HepG2 (cell line): Measurements from ENCODE around the gene SEC14L1. TPM values are rescaled to one million over a fixed set of nuclear protein-coding genes. Genes with fewer than 3 reads are reported as not detected.

Experiments used
- CENPX ChIP-seq: sonication (generic); formaldehyde crosslinking; IDR thresholded peaks from 2 replicates; pipeline ENCODE4 v1.9.0; 2021; ENCODE audit warnings: mild to moderate bottlenecking, missing genetic modification reagents, moderate library complexity
- ELF4 ChIP-seq: sonication (generic); formaldehyde crosslinking; IDR thresholded peaks from 2 replicates; pipeline ENCODE4 v1.5.0; 2020; ENCODE audit warnings: missing genetic modification reagents, mild to moderate bottlenecking, moderate library complexity, borderline replicate concordance
- EP300 ChIP-seq, 3 experiments: sonication (generic) in 1 of 3; formaldehyde crosslinking in 1 of 3; IDR thresholded peaks; 2 replicates each; pipeline versions ENCODE4 v1.5.1 to v1.6.1; 2011 to 2020; ENCODE audit warnings: low read depth in 2 of 3, low read length in 2 of 3, borderline replicate concordance in 1 of 3, improper control_type of control experiment in 1 of 3, mild to moderate bottlenecking in 1 of 3, missing genetic modification reagents in 1 of 3, moderate library complexity in 1 of 3
- HDAC1 ChIP-seq: sonication (generic); formaldehyde crosslinking; IDR thresholded peaks from 2 replicates; pipeline ENCODE4 v1.5.1; 2020; ENCODE audit warnings: mild to moderate bottlenecking, missing genetic modification reagents
- HNRNPH1 ChIP-seq: fragments of 200-400 bp; formaldehyde crosslinking; optimal IDR thresholded peaks from 2 replicates; pipeline ENCODE3; 2017; ENCODE audit warnings: mild to moderate bottlenecking, low read depth, low read length
- HOMEZ ChIP-seq: IDR thresholded peaks from 2 replicates; pipeline ENCODE4 v1.6.1; 2016; ENCODE audit warnings: low read depth
- KDM2A ChIP-seq: sonication (generic); formaldehyde crosslinking; IDR thresholded peaks from 2 replicates; pipeline ENCODE4 v1.4.0; 2020; ENCODE audit warnings: low read depth, missing genetic modification reagents, borderline replicate concordance
- KLF16 ChIP-seq, 2 experiments: sonication (generic) in 1 of 2; formaldehyde crosslinking in 1 of 2; IDR thresholded peaks; 2 replicates each; pipeline versions ENCODE4 v1.6.1 to v1.8.0; 2016 to 2023; ENCODE audit warnings: missing genetic modification reagents in 2 of 2, missing compliant biosample characterization in 1 of 2
- MBD4 ChIP-seq: IDR thresholded peaks from 2 replicates; pipeline ENCODE4 v1.6.1; 2012; ENCODE audit warnings: low read length, inconsistent platforms, borderline replicate concordance
- MED8 ChIP-seq: sonication (generic); formaldehyde crosslinking; IDR thresholded peaks from 2 replicates; pipeline ENCODE4 v1.8.1; 2023; ENCODE audit warnings: mild to moderate bottlenecking, missing genetic modification reagents; ENCODE audit not compliant: insufficient replicate concordance
- NFATC3 ChIP-seq: sonication (generic); formaldehyde crosslinking; IDR thresholded peaks from 2 replicates; pipeline ENCODE4 v1.5.1; 2020; ENCODE audit warnings: mild to moderate bottlenecking, missing genetic modification reagents
- NFYC ChIP-seq: IDR thresholded peaks from 2 replicates; pipeline ENCODE4 v1.6.1; 2016; ENCODE audit warnings: missing genetic modification reagents, missing compliant biosample characterization
- NR0B2 ChIP-seq: sonication (generic); formaldehyde crosslinking; IDR thresholded peaks from 2 replicates; pipeline ENCODE4 v1.4.0; 2020; ENCODE audit warnings: mild to moderate bottlenecking, missing genetic modification reagents
- PAWR ChIP-seq: sonication (generic); formaldehyde crosslinking; IDR thresholded peaks from 2 replicates; pipeline ENCODE4 v1.4.0; 2020; ENCODE audit warnings: missing genetic modification reagents, mild to moderate bottlenecking, borderline replicate concordance
- SMC3 ChIP-seq: IDR thresholded peaks from 2 replicates; pipeline ENCODE4 v1.6.1; 2011; ENCODE audit warnings: low read length, improper control_type of control experiment
- SP4 ChIP-seq: sonication (generic); formaldehyde crosslinking; IDR thresholded peaks from 2 replicates; pipeline ENCODE4 v1.8.1; 2023; ENCODE audit warnings: mild to moderate bottlenecking, missing genetic modification reagents
- SRSF4 ChIP-seq: fragments of 200-400 bp; formaldehyde crosslinking; IDR thresholded peaks from one replicate; pipeline ENCODE4 v1.6.1; 2018; ENCODE audit warnings: mild to moderate bottlenecking, low read depth, low read length, moderate library complexity; ENCODE audit not compliant: poor library complexity, severe bottlenecking
- TRIM22 ChIP-seq: fragments of 450-650 bp; IDR thresholded peaks from 2 replicates; pipeline ENCODE4 v1.6.1; 2017
- ZBTB20 ChIP-seq: sonication (generic); formaldehyde crosslinking; IDR thresholded peaks from 2 replicates; pipeline ENCODE4 v1.8.1; 2023; ENCODE audit warnings: missing genetic modification reagents, low read depth, mild to moderate bottlenecking, borderline replicate concordance
- ZFP36L2 ChIP-seq: sonication (generic); formaldehyde crosslinking; IDR thresholded peaks from 2 replicates; pipeline ENCODE4 v1.4.0; 2020; ENCODE audit warnings: missing genetic modification reagents
- ZNF263 ChIP-seq: sonication (generic); formaldehyde crosslinking; IDR thresholded peaks from 2 replicates; pipeline ENCODE4 v1.4.0; 2020; ENCODE audit warnings: missing genetic modification reagents
- ZNF383 ChIP-seq: sonication (generic); formaldehyde crosslinking; IDR thresholded peaks from 2 replicates; pipeline ENCODE4 v1.4.0; 2020; ENCODE audit warnings: missing genetic modification reagents, mild to moderate bottlenecking, borderline replicate concordance
- ZNF674 ChIP-seq: sonication (generic); formaldehyde crosslinking; IDR thresholded peaks from 2 replicates; pipeline ENCODE4 v1.5.0; 2020; ENCODE audit warnings: low read depth, mild to moderate bottlenecking, missing genetic modification reagents
- ZNF713 ChIP-seq: sonication (generic); formaldehyde crosslinking; IDR thresholded peaks from 2 replicates; pipeline ENCODE4 v1.4.0; 2020; ENCODE audit warnings: mild to moderate bottlenecking, missing genetic modification reagents
- ZNF781 ChIP-seq: sonication (generic); formaldehyde crosslinking; IDR thresholded peaks from 2 replicates; pipeline ENCODE4 v1.5.1; 2020; ENCODE audit warnings: borderline replicate concordance, mild to moderate bottlenecking, missing genetic modification reagents; ENCODE audit errors: not compliant biosample characterization
- polyA plus RNA-seq, 8 experiments: library from polyadenylated mRNA; depleted of rRNA in 3 of 8; stranded (reverse) in 7 of 8; unstranded in 1 of 8; fragments of >200 nt; fragmentation: Illumina TruSeq in 4 of 8; extraction: Trizol in 4 of 8; gene quantifications; 2 replicates each; pipeline versions ENCODE4 v1.2.1 to v1.2.3, GENCODE V29; 2011 to 2016; ENCODE audit warnings: low read depth in 4 of 8, missing spikeins in 1 of 8, mixed read lengths in 1 of 8; ENCODE audit not compliant: insufficient read depth in 1 of 8
- total RNA-seq, 5 experiments: library from RNA; depleted of rRNA; stranded (reverse); fragments of >200 nt; fragmentation: Illumina TruSeq; extraction: Trizol; gene quantifications; 2 replicates each; pipeline ENCODE4 v1.2.3, GENCODE V29; 2016; ENCODE audit warnings: low read depth in 1 of 5

The SEC14L1 gene
- total and polyA plus RNA-seq, 2 of the 13 experiments (the other 11 are each of a cell fraction or from before 2014, with no cell fraction given) = 26.3 to 43.9 TPM

GRCh38 chr17:77140166-77140877 lies 447 bp upstream of the SEC14L1 start (continued):
- TF ChIP-seq ZNF781 (CRISPR knock-in tag) (peak; percentile 92), NFYC (CRISPR knock-in tag) (peak; percentile 59), NFATC3 (CRISPR knock-in tag) (no peak; the same call in 1 of the 2 replicates), HOMEZ (CRISPR knock-in tag) (peak; percentile 38; the same call in 1 of the 2 replicates), MED8 (peak; percentile 35), CENPX (CRISPR knock-in tag) (no peak), KDM2A (CRISPR knock-in tag) (peak; percentile 98), SMC3 (no peak), ZBTB20 (CRISPR knock-in tag) (0 out of 2 replicates have a peak, but pooled peaks have one; percentile 24), HDAC1 (peak; percentile 85), ZNF263 (peak; percentile 80), ZNF383 (CRISPR knock-in tag) (0 out of 2 replicates have a peak, but pooled peaks have one; percentile 37), ZNF713 (CRISPR knock-in tag) (no peak), ZFP36L2 (CRISPR knock-in tag) (peak; percentile 90; the same call in 1 of the 2 replicates), PAWR (CRISPR knock-in tag) (no peak), MBD4 (no peak), TRIM22 (no peak), SP4 (CRISPR knock-in tag) (peak; percentile 95), SRSF4 (no peak), EP300 (IDR thresholded peaks at IDR 0.05; ENCODE audit: low read depth in 2 of 2, low read length in 2 of 2) (peak; percentile 33 to 45; a peak in 2 of 4 replicates), EP300 (CRISPR knock-in tag; IDR thresholded peaks at IDR 0.05; ENCODE audit: borderline replicate concordance) (peak; percentile 50; the same call in 1 of the 2 replicates), NR0B2 (CRISPR knock-in tag) (peak; percentile 68; the same call in 1 of the 2 replicates), ELF4 (0 out of 2 replicates have a peak, but pooled peaks have one; percentile 47), ZNF674 (CRISPR knock-in tag) (peak; percentile 78; the same call in 1 of the 2 replicates), HNRNPH1 (no peak), KLF16 (CRISPR knock-in tag; IDR thresholded peaks at IDR 0.05) (peak in 1 of 2 experiments; percentile 97; a peak in 2 of 4 replicates)
